Measurements from ENCODE around the gene CCDC27. TPM values are rescaled to one million over a fixed set of nuclear protein-coding genes. Genes with fewer than 3 reads are reported as not detected.

Gene CCDC27
- total RNA-seq, 4 donors from 2014 or later, result not detected

- H3K9me3 ChIP-seq, result no peaks in the 10 kb centered on the region
- H3K27ac ChIP-seq, result no peak overlapping the region
- no peak for DNase-seq
- TF ChIP-seq CTCF (IDR thresholded peaks at IDR 0.05) (no peak), POLR2A (IDR thresholded peaks at IDR 0.05) (no peak)
- H3K27me3 ChIP-seq, result no peaks in the 10 kb centered on the region
- no peaks in the 10 kb centered on the region for H3K36me3 ChIP-seq
- H3K4me1 ChIP-seq, result no peaks in the 10 kb centered on the region
- H3K4me3 ChIP-seq, result no peak overlapping the region
Observed at GRCh38 chr1:3706651-3707297, 45.5 kb upstream of the CCDC27 start.

- H3K9me3 ChIP-seq, result no peaks in the 10 kb centered on the region
- H3K36me3 ChIP-seq, result no peaks in the 10 kb centered on the region
- no peak overlapping the region for H3K4me3 ChIP-seq
- no peaks in the 10 kb centered on the region for H3K27me3 ChIP-seq
- no peaks in the 10 kb centered on the region for H3K4me1 ChIP-seq
- DNase-seq, result no peak
- no peak overlapping the region for H3K27ac ChIP-seq
- no peak for TF ChIP-seq CTCF (IDR thresholded peaks at IDR 0.05)
- TF ChIP-seq POLR2A (IDR thresholded peaks at IDR 0.05), result no peak
Observed at GRCh38 chr1:3707298-3707938, 44.8 kb upstream of the CCDC27 start.

- DNase-seq, result no peak
- Histone ChIP-seq H3K27ac (no peak overlapping the region), H3K36me3 (no peaks in the 10 kb centered on the region), H3K4me1 (no peaks in the 10 kb centered on the region), H3K4me3 (no peak overlapping the region), H3K27me3 (no peaks in the 10 kb centered on the region), H3K9me3 (no peaks in the 10 kb centered on the region)
- no peak for TF ChIP-seq CTCF (IDR thresholded peaks at IDR 0.05)
- TF ChIP-seq POLR2A (IDR thresholded peaks at IDR 0.05), result no peak
Observed at GRCh38 chr1:3707939-3708328, 44.3 kb upstream of the CCDC27 start.

DNA sequence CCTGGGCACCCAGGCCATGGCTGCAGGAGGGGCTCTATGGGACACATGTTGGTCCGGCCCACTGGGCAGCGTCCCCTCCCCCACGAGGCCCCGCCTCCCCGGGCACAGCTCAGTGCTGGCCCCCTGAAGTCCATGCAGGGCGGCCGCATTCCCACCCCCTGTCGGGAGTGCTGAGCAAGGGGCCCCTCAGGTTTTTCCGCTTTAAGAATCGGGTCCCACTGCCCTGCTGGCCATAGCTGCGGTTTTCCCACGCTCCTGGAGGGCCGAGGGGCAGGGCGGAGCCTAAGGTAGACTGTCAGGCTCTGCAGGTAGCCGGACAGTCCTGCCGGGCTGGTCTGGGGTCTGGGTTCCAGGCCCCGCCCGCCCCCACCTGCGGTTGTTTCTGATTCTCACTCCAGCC lies 43.5 kb upstream of the CCDC27 start:
- H3K27ac ChIP-seq, result no peak overlapping the region
- H3K4me1 ChIP-seq, result no peaks in the 10 kb centered on the region
- no peaks in the 10 kb centered on the region for H3K36me3 ChIP-seq
- no peaks in the 10 kb centered on the region for H3K27me3 ChIP-seq
- no peak for TF ChIP-seq POLR2A (IDR thresholded peaks at IDR 0.05)
- TF ChIP-seq CTCF (IDR thresholded peaks at IDR 0.05), result no peak
- H3K4me3 ChIP-seq, result no peak overlapping the region
- H3K9me3 ChIP-seq, result no peaks in the 10 kb centered on the region
- no peak for DNase-seq

DNA sequence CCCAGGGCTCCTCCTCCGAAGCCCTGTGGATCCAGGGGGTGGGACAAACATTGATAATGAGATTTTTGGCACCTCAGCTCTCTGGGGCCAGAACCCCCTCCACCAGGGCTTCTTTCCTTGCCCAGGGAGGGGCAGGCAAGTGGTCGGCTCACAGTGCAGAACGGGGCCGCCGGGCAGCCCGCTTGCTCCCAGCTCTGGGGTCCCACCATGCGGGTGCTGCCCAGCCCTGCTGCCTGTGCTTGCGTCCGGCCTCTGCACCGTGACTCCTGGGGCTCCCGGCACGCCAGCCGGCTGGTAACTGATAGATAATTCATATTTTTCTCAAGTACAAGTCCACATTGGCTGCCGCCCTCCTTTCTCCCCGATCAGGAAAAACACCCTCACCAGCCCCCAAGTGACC lies 42.0 kb upstream of the CCDC27 start:
- Histone ChIP-seq H3K27me3 (no peaks in the 10 kb centered on the region), H3K9me3 (no peaks in the 10 kb centered on the region), H3K4me3 (no peak overlapping the region), H3K27ac (no peak overlapping the region), H3K4me1 (no peaks in the 10 kb centered on the region), H3K36me3 (no peaks in the 10 kb centered on the region)
- TF ChIP-seq POLR2A (IDR thresholded peaks at IDR 0.05) (no peak), CTCF (IDR thresholded peaks at IDR 0.05) (no peak)
- no peak for DNase-seq

Measured in Peyer's patch (tissue), 4 donors.